Spleen (tissue), 7 donors: ENCODE data around the gene NRXN3.

ENCODE experiments used
- POLR2A ChIP-seq, 3 donors: fragments of 450-650 bp; IDR thresholded peaks; one replicate each; pipeline ENCODE4 v1.5.1; 2017; ENCODE audit warnings: antibody characterized with exemption in 3 of 3, mild to moderate bottlenecking in 1 of 3
- POLR2AphosphoS5 ChIP-seq, 3 donors: sonication (generic); formaldehyde crosslinking; IDR thresholded peaks; one replicate each; pipeline ENCODE4 v1.5.1; 2017; ENCODE audit warnings: antibody characterized with exemption in 3 of 3
- TF ChIP-seq, protein P1 (sequence below), 11 experiments: fragments of 200-600 bp in 7 of 11; fragments of 450-650 bp in 4 of 11; sonication (generic) in 4 of 11; IDR thresholded peaks in 8 of 11; conservative IDR thresholded peaks in 3 of 11; 1 replicate in 7 of 11; 2 replicates in 4 of 11; pipeline versions ENCODE4 v1.4.0 to v1.8.0; 2016 to 2021; ENCODE audit warnings: antibody characterized with exemption in 11 of 11, inconsistent platforms in 4 of 11, mild to moderate bottlenecking in 1 of 11
- donor health status: DM: no; HTN: no; CAD: no; lungs with moderate emphysema.
- donor health status: DM: no; HTN: no; CAD: no.
- donor health status: DM: no; HTN: no; CAD: no.

DNA sequence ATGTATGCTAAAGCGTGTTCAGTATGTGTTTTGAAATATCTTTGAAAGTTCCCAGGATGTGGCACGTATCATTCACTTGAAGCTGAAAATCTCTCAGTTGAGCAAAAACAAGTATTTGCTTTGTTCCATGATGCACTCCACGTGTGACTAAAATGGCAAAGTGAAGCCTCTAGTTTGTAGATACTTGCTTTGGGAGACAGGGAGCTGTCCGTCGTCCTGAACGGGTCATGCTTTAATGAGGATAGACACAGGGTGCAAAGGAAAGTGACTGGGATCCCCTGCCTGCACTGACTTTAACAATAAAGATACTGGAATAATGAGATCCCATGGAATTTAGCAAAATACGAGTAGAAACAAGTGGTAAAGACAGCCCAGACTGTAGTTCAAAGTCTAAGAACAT lies 991.4 kb downstream of the NRXN3 start:
- TF ChIP-seq, protein P1, sequence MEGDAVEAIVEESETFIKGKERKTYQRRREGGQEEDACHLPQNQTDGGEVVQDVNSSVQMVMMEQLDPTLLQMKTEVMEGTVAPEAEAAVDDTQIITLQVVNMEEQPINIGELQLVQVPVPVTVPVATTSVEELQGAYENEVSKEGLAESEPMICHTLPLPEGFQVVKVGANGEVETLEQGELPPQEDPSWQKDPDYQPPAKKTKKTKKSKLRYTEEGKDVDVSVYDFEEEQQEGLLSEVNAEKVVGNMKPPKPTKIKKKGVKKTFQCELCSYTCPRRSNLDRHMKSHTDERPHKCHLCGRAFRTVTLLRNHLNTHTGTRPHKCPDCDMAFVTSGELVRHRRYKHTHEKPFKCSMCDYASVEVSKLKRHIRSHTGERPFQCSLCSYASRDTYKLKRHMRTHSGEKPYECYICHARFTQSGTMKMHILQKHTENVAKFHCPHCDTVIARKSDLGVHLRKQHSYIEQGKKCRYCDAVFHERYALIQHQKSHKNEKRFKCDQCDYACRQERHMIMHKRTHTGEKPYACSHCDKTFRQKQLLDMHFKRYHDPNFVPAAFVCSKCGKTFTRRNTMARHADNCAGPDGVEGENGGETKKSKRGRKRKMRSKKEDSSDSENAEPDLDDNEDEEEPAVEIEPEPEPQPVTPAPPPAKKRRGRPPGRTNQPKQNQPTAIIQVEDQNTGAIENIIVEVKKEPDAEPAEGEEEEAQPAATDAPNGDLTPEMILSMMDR (IDR thresholded peaks at IDR 0.05 in 8 of 11, conservative IDR thresholded peaks at IDR 0.05 in 3 of 11), result no peak
- TF ChIP-seq POLR2A (IDR thresholded peaks at IDR 0.05) (no peak), POLR2AphosphoS5 (IDR thresholded peaks at IDR 0.05) (no peak)
